Spleen (tissue), 11 donors: ENCODE measurements around the gene EHBP1L1. TPM values are rescaled to one million over a fixed set of nuclear protein-coding genes. Genes with fewer than 3 reads are reported as not detected.

ENCODE experiments used
- DNase-seq: peaks from one replicate; pipeline ENCODE4 v3.0.0-alpha.2; 2020
- H3K27ac ChIP-seq, 8 donors: fragments of 200-600 bp; sonication (generic) in 7 of 8; 1 replicate in 4 of 8; 2 replicates in 4 of 8; pipeline versions ENCODE4 v1.5.0 to v1.8.0; 2016 to 2021; ENCODE audit warnings: inconsistent platforms in 4 of 8, mild to moderate bottlenecking in 4 of 8, moderate library complexity in 1 of 8
- H3K27me3 ChIP-seq, 7 donors: fragments of 200-600 bp; sonication (generic) in 6 of 7; replicated peaks in 1 of 7; 1 replicate in 4 of 7; 2 replicates in 3 of 7; pipeline versions ENCODE4 v1.5.0 to v1.8.0; 2016 to 2021; ENCODE audit warnings: inconsistent platforms in 3 of 7, mild to moderate bottlenecking in 1 of 7
- H3K36me3 ChIP-seq, 6 donors: fragments of 200-600 bp; sonication (generic) in 5 of 6; 1 replicate in 4 of 6; 2 replicates in 2 of 6; pipeline versions ENCODE4 v1.5.0 to v1.8.0; 2016 to 2021; ENCODE audit warnings: inconsistent platforms in 2 of 6
- H3K4me1 ChIP-seq, 6 donors: fragments of 200-600 bp; sonication (generic) in 5 of 6; 1 replicate in 3 of 6; 2 replicates in 3 of 6; pipeline versions ENCODE4 v1.5.0 to v1.8.0; 2016 to 2021; ENCODE audit warnings: inconsistent platforms in 3 of 6
- H3K4me3 ChIP-seq, 8 donors: fragments of 200-600 bp; sonication (generic) in 7 of 8; 1 replicate in 4 of 8; 2 replicates in 4 of 8; pipeline versions ENCODE4 v1.5.0 to v1.8.0; 2016 to 2021; ENCODE audit warnings: inconsistent platforms in 4 of 8, mild to moderate bottlenecking in 4 of 8, moderate library complexity in 2 of 8
- H3K9me3 ChIP-seq, 8 donors: fragments of 200-600 bp; sonication (generic) in 7 of 8; 1 replicate in 4 of 8; 2 replicates in 4 of 8; pipeline versions ENCODE4 v1.5.0 to v1.8.0; 2016 to 2021; ENCODE audit warnings: inconsistent platforms in 4 of 8
- CTCF ChIP-seq, 11 experiments: fragments of 200-600 bp in 7 of 11; fragments of 450-650 bp in 4 of 11; sonication (generic) in 4 of 11; IDR thresholded peaks in 8 of 11; conservative IDR thresholded peaks in 3 of 11; 1 replicate in 7 of 11; 2 replicates in 4 of 11; pipeline versions ENCODE4 v1.4.0 to v1.8.0; 2016 to 2021; ENCODE audit warnings: antibody characterized with exemption in 11 of 11, inconsistent platforms in 4 of 11, mild to moderate bottlenecking in 1 of 11
- POLR2A ChIP-seq, 3 donors: fragments of 450-650 bp; IDR thresholded peaks; one replicate each; pipeline ENCODE4 v1.5.1; 2017; ENCODE audit warnings: antibody characterized with exemption in 3 of 3, mild to moderate bottlenecking in 1 of 3
- POLR2AphosphoS5 ChIP-seq, 3 donors: sonication (generic); formaldehyde crosslinking; IDR thresholded peaks; one replicate each; pipeline ENCODE4 v1.5.1; 2017; ENCODE audit warnings: antibody characterized with exemption in 3 of 3
- WGBS, 5 donors: extraction: QIAGEN DNeasy Blood & Tissue Kit in 3 of 5; methylation state at CpG; one replicate each; pipeline versions ENCODE4 v1.1.5 to v1.1.7; 2013 to 2018; 5-methylcytosine and 5-hydroxymethylcytosine counted together
- intact Hi-C: fragments of 100-400 bp; cut with DNase I; formaldehyde crosslinking; loops from one replicate; pipeline ENCODE4 v1.15.0; 2023; ENCODE audit warnings: low total_unique reads
- microRNA-seq, 3 donors: library from miRNA; unstranded; fragments of <30 nt; microRNA quantifications; one replicate each; pipeline versions ENCODE4 to v1.1.0, GENCODE V29; 2019 to 2020
- polyA plus RNA-seq, 3 donors: library from polyadenylated mRNA; stranded (reverse); fragments of 200-250 nt; gene quantifications; one replicate each; pipeline ENCODE4 v1.2.1, GENCODE V29; 2013
- small RNA-seq, 4 donors: library from RNA; depleted of rRNA; stranded (forward); fragments of <200 nt; gene quantifications; one replicate each; pipeline ENCODE3, GENCODE V24; 2016
- total RNA-seq, 7 donors: library from RNA; depleted of rRNA in 3 of 7; stranded (reverse); fragments of >200 nt in 3 of 7; fragmentation: NEBNext Ultra II Directional in 4 of 7; extraction: Animal tissue kit (Norgen Biotek cat#: 25700) in 4 of 7; gene quantifications; one replicate each; pipeline versions ENCODE4 v1.1.0 to v1.2.1, GENCODE V29; 2016 to 2021
- donor health status: healthy with polysubstance abuse.
- donor health status: DM: no; HTN: no; CAD: no; lungs with moderate emphysema.
- donor health status: DM: no; HTN: no; CAD: no.
- donor health status: Bipolar disorder and iron deficiency.
- donor health status: healthy.
- donor health status: DM: no; HTN: no; CAD: no.
- donor health status: DM: yes; HTN: yes; CAD: no.

EHBP1L1 gene
- total and polyA plus RNA-seq, 10 donors: 44.3 to 365 (median 215) TPM

- intact Hi-C loops: loop anchor here (10.0 kb wide), 1 partner anchor 65 kb away; no protein-coding TSS in a partner anchor
- Histone ChIP-seq H3K27me3 (no peaks in the 10 kb centered on the region), H3K4me1 (peaks cover 46 to 96% (median 78%) of the 10 kb centered on the region in 6 donors), H3K4me3 (peak overlapping the region; percentile 31 to 93 (median 85)), H3K9me3 (no peaks in the 10 kb centered on the region), H3K36me3 (peaks cover 2 to 67% (median 56%) of the 10 kb centered on the region in 6 donors), H3K27ac (peak overlapping the region; percentile 79 to 99 (median 96))
- TF ChIP-seq POLR2AphosphoS5 (IDR thresholded peaks at IDR 0.05) (peak; percentile 75 to 97 (median 85)), CTCF (IDR thresholded peaks at IDR 0.05 in 8 of 11, conservative IDR thresholded peaks at IDR 0.05 in 3 of 11) (no peak), POLR2A (IDR thresholded peaks at IDR 0.05) (peak; percentile 53 to 86 (median 69))
- WGBS, 5 donors: 8 to 18% (median 13%) methylated on average over 6 to 8 of the region's 8 CpGs
- peak; percentile 96 for DNase-seq
These were observed 64.0 kb downstream of the EHBP1L1 start for GRCh38 chr11:65639623-65640482.

- Histone ChIP-seq H3K27ac (peak overlapping the region; percentile 79 to 99 (median 96)), H3K4me1 (peaks cover 46 to 96% (median 74%) of the 10 kb centered on the region in 6 donors), H3K9me3 (no peaks in the 10 kb centered on the region), H3K4me3 (peak overlapping the region; percentile 31 to 93 (median 85)), H3K36me3 (peaks cover 2 to 67% (median 56%) of the 10 kb centered on the region in 6 donors), H3K27me3 (no peaks in the 10 kb centered on the region)
- 15 to 19% (median 18%) methylated on average over 14 to 35 of the region's 35 CpGs; no CpG with 5 or more reads in 1 of the 5 donors for WGBS, 5 donors
- TF ChIP-seq POLR2A (IDR thresholded peaks at IDR 0.05) (no peak), POLR2AphosphoS5 (IDR thresholded peaks at IDR 0.05) (peak in 2 of 3 donors; percentile 55 to 84), CTCF (IDR thresholded peaks at IDR 0.05 in 8 of 11, conservative IDR thresholded peaks at IDR 0.05 in 3 of 11) (peak in 5 of 11 experiments; percentile 6 to 25 (median 13))
- peak; percentile 97 for DNase-seq
- intact Hi-C loops: no loop called here
These were observed 64.8 kb downstream of the EHBP1L1 start for GRCh38 chr11:65640483-65641296.

- TF ChIP-seq CTCF (IDR thresholded peaks at IDR 0.05 in 8 of 11, conservative IDR thresholded peaks at IDR 0.05 in 3 of 11): no peak
- TF ChIP-seq POLR2AphosphoS5 (IDR thresholded peaks at IDR 0.05): no peak
- TF ChIP-seq POLR2A (IDR thresholded peaks at IDR 0.05): no peak
- Histone ChIP-seq H3K27me3 (no peaks in the 10 kb centered on the region), H3K27ac (peak overlapping the region; percentile 79 to 99 (median 96)), H3K4me3 (peak overlapping the region; percentile 31 to 93 (median 85)), H3K4me1 (peaks cover 46 to 93% (median 70%) of the 10 kb centered on the region in 6 donors), H3K9me3 (no peaks in the 10 kb centered on the region), H3K36me3 (peaks cover 2 to 67% (median 56%) of the 10 kb centered on the region in 6 donors)
- peak; percentile 84 for DNase-seq
- intact Hi-C loops: no loop called here
- WGBS, 5 donors: 43 to 61% (median 52%) methylated on average over 8 to 16 of the region's 16 CpGs
These were observed 65.6 kb downstream of the EHBP1L1 start for GRCh38 chr11:65641297-65642013.

Small RNA genes within 50 kb of the gene (microRNA-seq; reads per million reads assigned to microRNA genes)
- 0 to 0.28 (median 0) reads per million in 3 donors for gene MIR4690

Small RNA genes within 50 kb of the gene (small RNA-seq; reads per million reads assigned to genes)
- gene AP001362.1: 0 reads per million in 4 donors
- 0 to 0.17 (median 0.08) reads per million in 4 donors for gene MIR4690

Other genes with a start within 250 kb of the EHBP1L1 start
- 10 to 100 TPM; 35.7 to 67.0 (median 51.5) TPM for gene DPF2, start 242.2 kb upstream of the EHBP1L1 start, total RNA-seq
- 10 to 100 TPM; 20.5 to 27.2 (median 24.3) TPM for gene DPF2, start 242.2 kb upstream of the EHBP1L1 start, polyA plus RNA-seq
- 1 to 10 TPM in 2 of 7 donors, under 1 TPM in 5; 0.56 to 2.7 (median 0.79) TPM for gene TIGD3, start 221.3 kb upstream of the EHBP1L1 start, total RNA-seq
- gene TIGD3, start 221.3 kb upstream of the EHBP1L1 start, polyA plus RNA-seq: 1 to 10 TPM; 1.1 to 2.1 (median 1.4) TPM
- gene SLC25A45, start 193.4 kb upstream of the EHBP1L1 start, total RNA-seq: 10 to 100 TPM; 11.6 to 33.4 (median 25.7) TPM
- 10 to 100 TPM; 14.1 to 26.2 (median 24.1) TPM for gene SLC25A45, start 193.4 kb upstream of the EHBP1L1 start, polyA plus RNA-seq
- gene FRMD8, start 189.4 kb upstream of the EHBP1L1 start, total RNA-seq: 100 to 1,000 TPM in 3 of 7 donors, 10 to 100 TPM in 4; 65.4 to 128 (median 99.5) TPM
- gene FRMD8, start 189.4 kb upstream of the EHBP1L1 start, polyA plus RNA-seq: 10 to 100 TPM; 19.3 to 32.0 (median 23.4) TPM
- 1,000 to 10,000 TPM in 2 of 7 donors, 100 to 1,000 TPM in 5; 266 to 1,804 (median 799) TPM for gene NEAT1, start 153.3 kb upstream of the EHBP1L1 start, total RNA-seq
- gene NEAT1, start 153.3 kb upstream of the EHBP1L1 start, polyA plus RNA-seq: 1,000 to 10,000 TPM in 2 of 3 donors, 100 to 1,000 TPM in 1; 526 to 1,090 (median 1,018) TPM
- gene MALAT1, start 77.0 kb upstream of the EHBP1L1 start, total RNA-seq: over 10,000 TPM; 10,088 to 24,490 (median 13,598) TPM
- 100 to 1,000 TPM; 111 to 793 (median 171) TPM for gene MALAT1, start 77.0 kb upstream of the EHBP1L1 start, polyA plus RNA-seq
- gene SCYL1, start 51.0 kb upstream of the EHBP1L1 start, total RNA-seq: 100 to 1,000 TPM in 2 of 7 donors, 10 to 100 TPM in 5; 64.7 to 125 (median 77.4) TPM
- gene SCYL1, start 51.0 kb upstream of the EHBP1L1 start, polyA plus RNA-seq: 10 to 100 TPM; 52.4 to 70.6 (median 60.7) TPM
- gene LTBP3, start 17.7 kb upstream of the EHBP1L1 start, total RNA-seq: 100 to 1,000 TPM in 2 of 7 donors, 10 to 100 TPM in 5; 81.6 to 137 (median 95.8) TPM
- 10 to 100 TPM; 20.6 to 57.0 (median 27.6) TPM for gene LTBP3, start 17.7 kb upstream of the EHBP1L1 start, polyA plus RNA-seq
- gene ZNRD2, start 5.6 kb upstream of the EHBP1L1 start, total RNA-seq: 10 to 100 TPM; 20.9 to 68.8 (median 34.4) TPM
- gene ZNRD2, start 5.6 kb upstream of the EHBP1L1 start, polyA plus RNA-seq: 10 to 100 TPM; 32.6 to 49.5 (median 42.5) TPM
- 10 to 100 TPM; 34.5 to 59.0 (median 48.4) TPM for gene FAM89B, start 3.5 kb upstream of the EHBP1L1 start, total RNA-seq
- 10 to 100 TPM; 43.0 to 66.1 (median 50.1) TPM for gene FAM89B, start 3.5 kb upstream of the EHBP1L1 start, polyA plus RNA-seq
- 1 to 10 TPM in 4 of 7 donors, under 1 TPM in 3; 0.63 to 3.2 (median 1.1) TPM for gene KCNK7, start 19.7 kb downstream of the EHBP1L1 start, total RNA-seq
- 1 to 10 TPM; 1.9 to 6.2 (median 2.9) TPM for gene KCNK7, start 19.7 kb downstream of the EHBP1L1 start, polyA plus RNA-seq
- 100 to 1,000 TPM in 3 of 7 donors, 10 to 100 TPM in 4; 93.5 to 158 (median 99.9) TPM for gene MAP3K11, start 38.2 kb downstream of the EHBP1L1 start, total RNA-seq
- gene MAP3K11, start 38.2 kb downstream of the EHBP1L1 start, polyA plus RNA-seq: 100 to 1,000 TPM in 1 of 3 donors, 10 to 100 TPM in 2; 29.4 to 109 (median 97.7) TPM
- gene PCNX3, start 39.7 kb downstream of the EHBP1L1 start, total RNA-seq: 10 to 100 TPM; 38.6 to 51.3 (median 47.4) TPM
- 10 to 100 TPM in 2 of 3 donors, 1 to 10 TPM in 1; 9.2 to 24.9 (median 17.7) TPM for gene PCNX3, start 39.7 kb downstream of the EHBP1L1 start, polyA plus RNA-seq
- gene SIPA1, start 62.0 kb downstream of the EHBP1L1 start, total RNA-seq: 100 to 1,000 TPM; 167 to 308 (median 255) TPM
- 100 to 1,000 TPM; 269 to 423 (median 327) TPM for gene SIPA1, start 62.0 kb downstream of the EHBP1L1 start, polyA plus RNA-seq
- 100 to 1,000 TPM in 1 of 7 donors, 10 to 100 TPM in 6; 68.2 to 115 (median 85.3) TPM for gene RELA, start 86.9 kb downstream of the EHBP1L1 start, total RNA-seq
- 10 to 100 TPM; 25.8 to 43.0 (median 25.9) TPM for gene RELA, start 86.9 kb downstream of the EHBP1L1 start, polyA plus RNA-seq
- gene KAT5, start 136.2 kb downstream of the EHBP1L1 start, total RNA-seq: 10 to 100 TPM; 55.0 to 85.8 (median 63.6) TPM
- gene KAT5, start 136.2 kb downstream of the EHBP1L1 start, polyA plus RNA-seq: 100 to 1,000 TPM in 1 of 3 donors, 10 to 100 TPM in 2; 55.3 to 103 (median 72.4) TPM
- 100 to 1,000 TPM in 2 of 7 donors, 10 to 100 TPM in 5; 51.0 to 141 (median 54.4) TPM for gene RNASEH2C, start 144.7 kb downstream of the EHBP1L1 start, total RNA-seq
- 100 to 1,000 TPM in 2 of 3 donors, 10 to 100 TPM in 1; 56.3 to 124 (median 112) TPM for gene RNASEH2C, start 144.7 kb downstream of the EHBP1L1 start, polyA plus RNA-seq
- 10 to 100 TPM; 28.9 to 58.9 (median 33.1) TPM for gene AP5B1, start 204.9 kb downstream of the EHBP1L1 start, total RNA-seq
- gene AP5B1, start 204.9 kb downstream of the EHBP1L1 start, polyA plus RNA-seq: 10 to 100 TPM in 1 of 3 donors, 1 to 10 TPM in 2; 2.8 to 12.6 (median 3.3) TPM
- gene OVOL1, start 211.0 kb downstream of the EHBP1L1 start, total RNA-seq: under 1 TPM in 2 of 7 donors, not detected in 5; 0.14 to 0.47 TPM
- gene OVOL1, start 211.0 kb downstream of the EHBP1L1 start, polyA plus RNA-seq: under 1 TPM in 2 of 3 donors, not detected in 1; 0.03 to 0.06 TPM